A549 (cell line): ENCODE data around the gene NTM. TPM values are rescaled to one million over a fixed set of nuclear protein-coding genes. Genes with fewer than 3 reads are reported as not detected.

ENCODE experiments used
- ATAC-seq, 2 experiments: fragments of 200-7000 bp in 1 of 2; fragments of >200 bp in 1 of 2; cut with Nextera tagmentation in 1 of 2; cut with Tn5 transposase in 1 of 2; 3 replicates each; pipeline versions ENCODE4 v1.8.0 to v1.9.1; 2018 to 2020; ENCODE audit warnings: mild to moderate bottlenecking in 1 of 2, moderate library complexity in 1 of 2
- CTCF ChIA-PET: fragments of 300-600 bp; sonication (Branson Sonifier 250); formaldehyde crosslinking; extraction: SDS; loops from one replicate; lab custom pipeline; 2021; ENCODE audit warnings: antibody characterized with exemption, inconsistent platforms; lab: Yijun Ruan, JAX
- POLR2A ChIA-PET: fragments of 350-600 bp; formaldehyde crosslinking; extraction: SDS; loops from one replicate; lab custom pipeline; 2021; ENCODE audit warnings: antibody characterized with exemption, inconsistent platforms; lab: Yijun Ruan, JAX
- DNase-seq, 2 experiments: peaks; one replicate each; pipeline versions ENCODE4 v3.0.0 to v3.0.0-alpha.2; 2011 to 2016; ENCODE audit warnings: low read depth in 1 of 2, low spot score in 1 of 2
- FAIRE-seq: peaks from 2 replicates; lab custom pipeline; 2011; peaks lifted over from hg19 to GRCh38; lab: Jason Lieb, UNC
- H3K27ac ChIP-seq, 2 experiments: fragments of >200 bp; sonication (Bioruptor Twin); formaldehyde crosslinking; 3 replicates each; pipeline ENCODE4 v1.5.1; 2016 to 2017
- H3K4me1 ChIP-seq: fragments of >200 bp; sonication (Bioruptor Twin); formaldehyde crosslinking; 3 replicates; pipeline ENCODE4 v1.6.1; 2016
- H3K4me2 ChIP-seq: fragments of >200 bp; sonication (Bioruptor Twin); formaldehyde crosslinking; 3 replicates; pipeline ENCODE4 v1.6.1; 2016
- H3K4me3 ChIP-seq: fragments of >200 bp; sonication (Bioruptor Twin); formaldehyde crosslinking; 3 replicates; pipeline ENCODE4 v1.5.1; 2016
- H3K9me3 ChIP-seq: fragments of >200 bp; sonication (Bioruptor Twin); formaldehyde crosslinking; 3 replicates; pipeline ENCODE4 v1.6.1; 2016
- CBX2 ChIP-seq: fragments of 200-600 bp; sonication (generic); IDR thresholded peaks from 2 replicates; pipeline ENCODE4 v1.6.1; 2016; ENCODE audit warnings: low read depth, mild to moderate bottlenecking, borderline replicate concordance
- CBX8 ChIP-seq: fragments of 200-600 bp; sonication (generic); IDR thresholded peaks from 2 replicates; pipeline ENCODE4 v1.6.1; 2016
- EHMT2 ChIP-seq: fragments of 200-600 bp; sonication (generic); IDR thresholded peaks from 2 replicates; pipeline ENCODE4 v1.6.1; 2016; ENCODE audit warnings: antibody characterized with exemption, low read depth, mild to moderate bottlenecking, moderate library complexity
- ELK1 ChIP-seq: fragments of 150-350 bp; IDR thresholded peaks from 2 replicates; pipeline ENCODE4 v1.6.1; 2014; ENCODE audit warnings: low read depth, mild to moderate bottlenecking, low read length
- ESRRA ChIP-seq: fragments of 150-350 bp; IDR thresholded peaks from 2 replicates; pipeline ENCODE4 v1.6.1; 2014; ENCODE audit warnings: mild to moderate bottlenecking, low read length, borderline replicate concordance
- FOSB ChIP-seq: fragments of 250-450 bp; sonication (Bioruptor Pico); IDR thresholded peaks from 2 replicates; pipeline ENCODE4 v1.5.0; 2020; ENCODE audit warnings: mild to moderate bottlenecking, moderate library complexity
- FOXS1 ChIP-seq: fragments of 250-450 bp; sonication (Bioruptor Pico); IDR thresholded peaks from 2 replicates; pipeline ENCODE4 v1.5.0; 2020; ENCODE audit warnings: mild to moderate bottlenecking, moderate library complexity
- GATA3 ChIP-seq: IDR thresholded peaks from 2 replicates; pipeline ENCODE4 v1.6.1; 2012; ENCODE audit warnings: borderline replicate concordance
- HDAC2 ChIP-seq: fragments of 200-600 bp; sonication (generic); IDR thresholded peaks from 2 replicates; pipeline ENCODE4 v1.6.1; 2016
- HOXB13 ChIP-seq: fragments of 250-450 bp; sonication (Bioruptor Pico); IDR thresholded peaks from 2 replicates; pipeline ENCODE4 v1.5.0; 2020; ENCODE audit warnings: low read depth, mild to moderate bottlenecking, moderate library complexity
- HOXB5 ChIP-seq: fragments of 250-450 bp; sonication (Bioruptor Pico); IDR thresholded peaks from 2 replicates; pipeline ENCODE4 v1.5.0; 2020; ENCODE audit warnings: mild to moderate bottlenecking, moderate library complexity
- KDM1A ChIP-seq: fragments of 200-600 bp; sonication (generic); IDR thresholded peaks from 2 replicates; pipeline ENCODE4 v1.6.1; 2016; ENCODE audit warnings: low read depth, mild to moderate bottlenecking
- KDM5A ChIP-seq: fragments of 200-600 bp; sonication (generic); IDR thresholded peaks from 2 replicates; pipeline ENCODE4 v1.6.1; 2016; ENCODE audit warnings: antibody characterized with exemption, mild to moderate bottlenecking
- NFE2L2 ChIP-seq: fragments of 150-350 bp; conservative IDR thresholded peaks from 2 replicates; pipeline ENCODE4 v1.6.1; 2014; ENCODE audit warnings: low read length
- RARB ChIP-seq: fragments of 250-450 bp; sonication (Bioruptor Pico); IDR thresholded peaks from 2 replicates; pipeline ENCODE4 v1.8.0; 2021; ENCODE audit warnings: mild to moderate bottlenecking, moderate library complexity
- REST ChIP-seq: fragments of 200-600 bp; sonication (generic); IDR thresholded peaks from 2 replicates; pipeline ENCODE4 v1.6.1; 2016; ENCODE audit warnings: antibody characterized with exemption, mild to moderate bottlenecking, moderate library complexity
- RNF2 ChIP-seq: fragments of 200-600 bp; sonication (generic); IDR thresholded peaks from 2 replicates; pipeline ENCODE4 v1.6.1; 2016; ENCODE audit warnings: low read depth, mild to moderate bottlenecking, antibody characterized with exemption, moderate library complexity, borderline replicate concordance
- SREBF2 ChIP-seq: fragments of 450-650 bp; IDR thresholded peaks from 2 replicates; pipeline ENCODE4 v1.6.1; 2014; ENCODE audit warnings: mild to moderate bottlenecking, moderate library complexity
- TFCP2L1 ChIP-seq: fragments of 250-450 bp; sonication (Bioruptor Pico); IDR thresholded peaks from 2 replicates; pipeline ENCODE4 v1.5.0; 2021; ENCODE audit warnings: mild to moderate bottlenecking
- ZC3H11A ChIP-seq: fragments of 450-650 bp; IDR thresholded peaks from 2 replicates; pipeline ENCODE4 v1.6.1; 2014; ENCODE audit warnings: antibody characterized with exemption, mild to moderate bottlenecking
- ZNF302 ChIP-seq: fragments of 250-450 bp; sonication (Bioruptor Pico); IDR thresholded peaks from 2 replicates; pipeline ENCODE4 v1.9.0; 2021; ENCODE audit warnings: inconsistent platforms, mild to moderate bottlenecking, moderate library complexity
- ZSCAN20 ChIP-seq: fragments of 250-450 bp; sonication (Bioruptor Pico); IDR thresholded peaks from 2 replicates; pipeline ENCODE4 v1.8.0; 2022; ENCODE audit warnings: mild to moderate bottlenecking, moderate library complexity
- WGBS: methylation state at CpG from one replicate; pipeline ENCODE4 v1.1.6; 2017; ENCODE audit errors: missing lambda C conversion rate; 5-methylcytosine and 5-hydroxymethylcytosine counted together
- polyA plus RNA-seq, 4 experiments: library from polyadenylated mRNA; depleted of rRNA in 3 of 4; stranded (reverse); fragments of >200 nt; fragmentation: RNase III in 1 of 4; extraction: RNeasy Plus Mini Kit Qiagen cat#74134 plus additional on column Dnase treatment in 1 of 4; gene quantifications; 2 replicates in 3 of 4; 3 replicates in 1 of 4; pipeline ENCODE4 v1.2.3, GENCODE V29; 2011 to 2017
- TF ChIP-seq, protein P1 (sequence below): fragments of 450-650 bp; IDR thresholded peaks from 2 replicates; pipeline ENCODE4 v1.6.1; 2014; ENCODE audit warnings: antibody characterized with exemption
- TF ChIP-seq, protein P2 (sequence below): fragments of >200 bp; sonication (Bioruptor Twin); formaldehyde crosslinking; IDR thresholded peaks from 3 replicates; pipeline ENCODE4 v1.5.1; 2016

NTM gene
- polyA plus RNA-seq, 2 of the 4 experiments (the other 2 are of a cell fraction) = not detected

DNA sequence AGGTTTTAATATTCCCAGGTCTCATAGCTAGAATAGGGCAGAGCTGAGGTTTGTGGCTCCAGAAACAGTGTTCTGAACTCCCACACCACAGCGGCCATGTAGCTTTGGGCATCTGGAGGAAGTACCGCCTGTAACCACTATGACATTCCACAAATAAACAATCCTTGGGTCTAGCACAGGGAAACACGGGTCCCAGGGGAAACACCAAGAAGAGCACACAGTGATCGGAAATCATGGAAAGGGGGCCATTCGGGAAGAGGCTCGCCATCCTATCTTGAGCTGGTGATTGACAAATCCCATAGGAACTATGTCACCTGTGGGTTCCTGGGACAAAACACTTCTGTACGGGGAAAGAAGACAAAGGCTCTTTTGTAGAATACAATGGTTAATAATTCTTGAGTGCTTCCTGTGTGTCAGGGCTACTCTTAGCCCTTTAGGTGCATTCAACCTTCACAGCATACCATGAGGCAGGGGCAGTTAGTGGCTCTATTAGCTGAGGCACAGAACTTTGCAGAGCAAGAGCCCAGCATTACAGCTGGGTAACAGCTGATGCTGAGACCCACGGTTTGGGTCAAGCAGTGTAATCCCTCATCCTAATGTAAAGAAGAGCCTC is 514.2 kb downstream of the NTM start:
- no peak overlapping the region for H3K27ac ChIP-seq
- DNase-seq = no peak
- 33% methylated on average over 6 of the region's 8 CpGs for WGBS
- H3K4me2 ChIP-seq = no peak overlapping the region
- no peak overlapping the region for H3K4me3 ChIP-seq
- no peak for FAIRE-seq
- ATAC-seq = no peak
- ChIA-PET CTCF (no interaction called here), POLR2A (no interaction called here)
- no peaks in the 10 kb centered on the region for H3K9me3 ChIP-seq
- no peaks in the 10 kb centered on the region for H3K4me1 ChIP-seq
- TF ChIP-seq FOXS1 (no peak), EHMT2 (no peak), CBX8 (no peak), FOSB (CRISPR knock-in tag) (no peak), ELK1 (no peak), RNF2 (no peak), CBX2 (no peak), KDM1A (no peak), TFCP2L1 (no peak), GATA3 (no peak), ZC3H11A (no peak), ESRRA (no peak), ZNF302 (CRISPR knock-in tag) (no peak), SREBF2 (no peak)
- TF ChIP-seq, protein P1, sequence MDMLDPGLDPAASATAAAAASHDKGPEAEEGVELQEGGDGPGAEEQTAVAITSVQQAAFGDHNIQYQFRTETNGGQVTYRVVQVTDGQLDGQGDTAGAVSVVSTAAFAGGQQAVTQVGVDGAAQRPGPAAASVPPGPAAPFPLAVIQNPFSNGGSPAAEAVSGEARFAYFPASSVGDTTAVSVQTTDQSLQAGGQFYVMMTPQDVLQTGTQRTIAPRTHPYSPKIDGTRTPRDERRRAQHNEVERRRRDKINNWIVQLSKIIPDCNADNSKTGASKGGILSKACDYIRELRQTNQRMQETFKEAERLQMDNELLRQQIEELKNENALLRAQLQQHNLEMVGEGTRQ = no peak
- TF ChIP-seq, protein P2, sequence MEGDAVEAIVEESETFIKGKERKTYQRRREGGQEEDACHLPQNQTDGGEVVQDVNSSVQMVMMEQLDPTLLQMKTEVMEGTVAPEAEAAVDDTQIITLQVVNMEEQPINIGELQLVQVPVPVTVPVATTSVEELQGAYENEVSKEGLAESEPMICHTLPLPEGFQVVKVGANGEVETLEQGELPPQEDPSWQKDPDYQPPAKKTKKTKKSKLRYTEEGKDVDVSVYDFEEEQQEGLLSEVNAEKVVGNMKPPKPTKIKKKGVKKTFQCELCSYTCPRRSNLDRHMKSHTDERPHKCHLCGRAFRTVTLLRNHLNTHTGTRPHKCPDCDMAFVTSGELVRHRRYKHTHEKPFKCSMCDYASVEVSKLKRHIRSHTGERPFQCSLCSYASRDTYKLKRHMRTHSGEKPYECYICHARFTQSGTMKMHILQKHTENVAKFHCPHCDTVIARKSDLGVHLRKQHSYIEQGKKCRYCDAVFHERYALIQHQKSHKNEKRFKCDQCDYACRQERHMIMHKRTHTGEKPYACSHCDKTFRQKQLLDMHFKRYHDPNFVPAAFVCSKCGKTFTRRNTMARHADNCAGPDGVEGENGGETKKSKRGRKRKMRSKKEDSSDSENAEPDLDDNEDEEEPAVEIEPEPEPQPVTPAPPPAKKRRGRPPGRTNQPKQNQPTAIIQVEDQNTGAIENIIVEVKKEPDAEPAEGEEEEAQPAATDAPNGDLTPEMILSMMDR = no peak

DNA sequence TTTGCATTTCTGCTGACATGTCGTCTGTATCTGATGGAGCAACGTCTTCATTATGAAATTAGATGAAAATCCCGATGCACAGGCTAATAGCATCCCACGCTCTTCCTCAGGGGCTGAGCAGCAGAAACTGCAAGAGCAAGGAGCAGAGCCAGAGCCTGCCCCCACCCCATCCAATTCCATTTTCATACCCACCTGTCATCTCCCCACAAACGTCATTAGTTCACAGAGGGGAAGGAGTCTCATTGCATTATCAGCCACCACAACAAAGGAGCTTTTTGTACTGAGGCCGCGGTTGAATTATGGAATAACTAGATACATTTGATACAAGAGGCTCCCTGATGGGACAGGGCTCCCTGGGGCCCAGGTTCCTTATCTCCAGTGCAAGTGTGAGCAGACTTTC is 515.0 kb downstream of the NTM start:
- ATAC-seq (no peak), FAIRE-seq (no peak), DNase-seq (no peak)
- H3K4me3 ChIP-seq = no peak overlapping the region
- no peaks in the 10 kb centered on the region for H3K4me1 ChIP-seq
- TF ChIP-seq HOXB5 (CRISPR knock-in tag) (no peak), ZSCAN20 (CRISPR knock-in tag) (no peak), CBX2 (no peak), HOXB13 (CRISPR knock-in tag) (no peak), NFE2L2 (no peak), REST (no peak), HDAC2 (no peak), RARB (CRISPR knock-in tag) (no peak), KDM5A (no peak)
- TF ChIP-seq, protein P1 = no peak
- POLR2A ChIA-PET = no interaction called here
- H3K4me2 ChIP-seq = no peak overlapping the region
- 43% methylated on average over 5 of the region's 7 CpGs for WGBS
- H3K9me3 ChIP-seq = no peaks in the 10 kb centered on the region
- CTCF ChIA-PET = no interaction called here
- H3K27ac ChIP-seq = no peak overlapping the region
